Erythroblast (primary cell): ENCODE measurements around the gene COMT.

Source experiments
- GATA1 ChIP-seq: IDR thresholded peaks from 2 replicates; pipeline ENCODE4 v1.6.1; 2011; ENCODE audit warnings: low read depth, mild to moderate bottlenecking, control low read depth, low read length, moderate library complexity
- POLR2A ChIP-seq: IDR thresholded peaks from 2 replicates; pipeline ENCODE4 v1.6.1; 2011; ENCODE audit warnings: mild to moderate bottlenecking, low read length

DNA sequence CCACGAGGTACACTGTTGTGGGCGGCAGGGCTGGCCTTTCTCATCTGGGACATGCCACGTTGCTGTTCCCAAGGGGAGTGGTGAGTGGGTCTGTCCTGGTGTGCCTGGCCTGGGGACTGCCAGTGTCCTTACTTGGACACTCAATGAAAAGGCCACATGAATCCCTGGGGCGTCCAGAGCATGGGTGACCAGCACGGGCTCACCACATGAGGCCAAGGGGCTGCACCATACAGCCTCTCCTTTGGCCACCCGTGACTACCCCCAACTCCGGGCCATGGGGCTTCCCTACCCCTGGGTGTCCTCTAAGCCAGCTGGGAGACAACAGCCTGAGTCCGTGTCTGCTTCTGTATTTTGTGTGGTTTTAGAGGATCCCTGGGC lies 20.3 kb downstream of the COMT start:
- TF ChIP-seq POLR2A (no peak), GATA1 (no peak)
